HG03196 (cell line): ENCODE data around the gene MBD4.

Source experiments
- ATAC-seq: cut with Tn5 transposase; IDR thresholded peaks from one replicate; pipeline ENCODE4 v1.9.1; 2021; ENCODE audit not compliant: unreplicated experiment

Gene MBD4

GRCh38 chr3:129432671-129433070 lies 7.1 kb downstream of the MBD4 start:
- ATAC-seq: no peak

GRCh38 chr3:129432036-129432435 lies 7.7 kb downstream of the MBD4 start:
- no peak for ATAC-seq

- no peak for ATAC-seq
Measured at GRCh38 chr3:129429602-129430001, 10.1 kb downstream of the MBD4 start.

- ATAC-seq: no peak
Measured at GRCh38 chr3:129429080-129429451, 10.7 kb downstream of the MBD4 start.

GRCh38 chr3:129428376-129429079 lies 11.2 kb downstream of the MBD4 start, which contains the start of gene EFCAB12:
Gene EFCAB12, minus strand, starts transcription at chr3:129428636. Its CDS starts 148 bp downstream, at chr3:129428488.
- ATAC-seq: peak; percentile 73

- ATAC-seq: no peak
Measured at GRCh38 chr3:129428007-129428375, 11.8 kb downstream of the MBD4 start.

- ATAC-seq: no peak
Measured at GRCh38 chr3:129425619-129426018, 14.1 kb downstream of the MBD4 start.

- no peak for ATAC-seq
Measured at GRCh38 chr3:129425213-129425612, 14.5 kb downstream of the MBD4 start.

- ATAC-seq: peak; percentile 41
Measured at GRCh38 chr3:129424185-129424841, 15.4 kb downstream of the MBD4 start.

- no peak for ATAC-seq
Measured at GRCh38 chr3:129422897-129423296, 16.9 kb downstream of the MBD4 start.

GRCh38 chr3:129421988-129422745 lies 17.6 kb downstream of the MBD4 start:
- no peak for ATAC-seq

- no peak for ATAC-seq
Measured at GRCh38 chr3:129421236-129421883, 18.4 kb downstream of the MBD4 start.

GRCh38 chr3:129419476-129419875 lies 20.3 kb downstream of the MBD4 start:
- ATAC-seq: no peak

- no peak for ATAC-seq
Measured at GRCh38 chr3:129418041-129418973, 21.4 kb downstream of the MBD4 start.

GRCh38 chr3:129417326-129417725 lies 22.4 kb downstream of the MBD4 start:
- no peak for ATAC-seq

GRCh38 chr3:129416415-129416814 lies 23.3 kb downstream of the MBD4 start:
- ATAC-seq: no peak

GRCh38 chr3:129415830-129416229 lies 23.9 kb downstream of the MBD4 start:
- ATAC-seq: no peak

- no peak for ATAC-seq
Measured at GRCh38 chr3:129415378-129415777, 24.4 kb downstream of the MBD4 start.

GRCh38 chr3:129413687-129414506 lies 25.9 kb downstream of the MBD4 start:
- ATAC-seq: peak; percentile 80
